ENCODE data around the gene NLRP9. TPM values are rescaled to one million over a fixed set of nuclear protein-coding genes. Genes with fewer than 3 reads are reported as not detected.

NLRP9 gene
- total RNA-seq, 1 donor from 2014 or later = not detected

DNA sequence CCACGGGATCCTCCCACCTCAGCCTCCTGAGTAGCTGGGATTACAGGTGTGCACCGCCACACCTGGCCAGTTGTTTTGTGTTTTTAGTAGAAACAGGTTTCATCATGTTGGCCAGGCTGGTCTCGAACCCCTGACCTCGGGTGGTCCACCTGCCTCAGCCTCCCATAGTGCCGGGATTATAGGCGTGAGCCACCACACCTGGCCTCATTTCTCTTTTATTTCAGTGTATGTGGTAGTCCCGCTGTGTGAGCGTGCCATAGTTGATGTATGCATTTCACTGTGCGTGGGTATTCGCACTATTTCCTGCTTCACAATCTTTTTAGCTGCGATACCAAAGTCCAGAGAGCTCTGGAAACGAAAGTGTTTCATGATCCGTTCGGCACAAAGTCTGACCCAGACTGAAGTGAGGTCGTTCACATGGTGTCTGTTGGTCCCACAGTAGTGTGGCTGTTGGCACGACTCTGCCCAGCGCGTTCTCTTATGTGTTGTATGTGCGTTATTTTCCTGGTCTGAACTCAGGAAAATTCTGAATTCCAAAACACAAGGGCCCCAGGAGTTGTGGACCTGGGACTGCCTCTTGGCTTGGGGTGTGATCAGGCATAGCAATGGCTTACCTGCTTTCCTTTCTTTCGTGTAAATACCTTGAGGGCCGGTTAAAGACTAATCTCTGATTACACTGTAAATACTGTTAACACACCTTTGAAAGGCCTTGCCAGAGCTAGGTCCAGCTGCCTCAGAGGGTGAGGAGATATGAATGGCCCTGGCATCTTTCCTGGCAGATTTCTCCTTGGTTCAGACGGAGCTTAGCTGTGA is 54.5 kb downstream of the NLRP9 start:
- Mint-ChIP-seq H3K4me1 (ENCODE audit: unreplicated experiment) (peaks cover 4% of the 10 kb centered on the region), H3K36me3 (ENCODE audit: unreplicated experiment) (peaks cover 19% of the 10 kb centered on the region), H3K9me3 (ENCODE audit: unreplicated experiment) (no peaks in the 10 kb centered on the region), H3K4me3 (ENCODE audit: unreplicated experiment) (no peak overlapping the region), H3K27me3 (ENCODE audit: unreplicated experiment) (no peaks in the 10 kb centered on the region), H3K27ac (ENCODE audit: unreplicated experiment) (no peak overlapping the region)
- DNase-seq (ENCODE audit: extremely low spot score, unreplicated experiment) = no peak
- TF ChIP-seq, protein P1, sequence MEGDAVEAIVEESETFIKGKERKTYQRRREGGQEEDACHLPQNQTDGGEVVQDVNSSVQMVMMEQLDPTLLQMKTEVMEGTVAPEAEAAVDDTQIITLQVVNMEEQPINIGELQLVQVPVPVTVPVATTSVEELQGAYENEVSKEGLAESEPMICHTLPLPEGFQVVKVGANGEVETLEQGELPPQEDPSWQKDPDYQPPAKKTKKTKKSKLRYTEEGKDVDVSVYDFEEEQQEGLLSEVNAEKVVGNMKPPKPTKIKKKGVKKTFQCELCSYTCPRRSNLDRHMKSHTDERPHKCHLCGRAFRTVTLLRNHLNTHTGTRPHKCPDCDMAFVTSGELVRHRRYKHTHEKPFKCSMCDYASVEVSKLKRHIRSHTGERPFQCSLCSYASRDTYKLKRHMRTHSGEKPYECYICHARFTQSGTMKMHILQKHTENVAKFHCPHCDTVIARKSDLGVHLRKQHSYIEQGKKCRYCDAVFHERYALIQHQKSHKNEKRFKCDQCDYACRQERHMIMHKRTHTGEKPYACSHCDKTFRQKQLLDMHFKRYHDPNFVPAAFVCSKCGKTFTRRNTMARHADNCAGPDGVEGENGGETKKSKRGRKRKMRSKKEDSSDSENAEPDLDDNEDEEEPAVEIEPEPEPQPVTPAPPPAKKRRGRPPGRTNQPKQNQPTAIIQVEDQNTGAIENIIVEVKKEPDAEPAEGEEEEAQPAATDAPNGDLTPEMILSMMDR (IDR thresholded peaks at IDR 0.05) = no peak

DNA sequence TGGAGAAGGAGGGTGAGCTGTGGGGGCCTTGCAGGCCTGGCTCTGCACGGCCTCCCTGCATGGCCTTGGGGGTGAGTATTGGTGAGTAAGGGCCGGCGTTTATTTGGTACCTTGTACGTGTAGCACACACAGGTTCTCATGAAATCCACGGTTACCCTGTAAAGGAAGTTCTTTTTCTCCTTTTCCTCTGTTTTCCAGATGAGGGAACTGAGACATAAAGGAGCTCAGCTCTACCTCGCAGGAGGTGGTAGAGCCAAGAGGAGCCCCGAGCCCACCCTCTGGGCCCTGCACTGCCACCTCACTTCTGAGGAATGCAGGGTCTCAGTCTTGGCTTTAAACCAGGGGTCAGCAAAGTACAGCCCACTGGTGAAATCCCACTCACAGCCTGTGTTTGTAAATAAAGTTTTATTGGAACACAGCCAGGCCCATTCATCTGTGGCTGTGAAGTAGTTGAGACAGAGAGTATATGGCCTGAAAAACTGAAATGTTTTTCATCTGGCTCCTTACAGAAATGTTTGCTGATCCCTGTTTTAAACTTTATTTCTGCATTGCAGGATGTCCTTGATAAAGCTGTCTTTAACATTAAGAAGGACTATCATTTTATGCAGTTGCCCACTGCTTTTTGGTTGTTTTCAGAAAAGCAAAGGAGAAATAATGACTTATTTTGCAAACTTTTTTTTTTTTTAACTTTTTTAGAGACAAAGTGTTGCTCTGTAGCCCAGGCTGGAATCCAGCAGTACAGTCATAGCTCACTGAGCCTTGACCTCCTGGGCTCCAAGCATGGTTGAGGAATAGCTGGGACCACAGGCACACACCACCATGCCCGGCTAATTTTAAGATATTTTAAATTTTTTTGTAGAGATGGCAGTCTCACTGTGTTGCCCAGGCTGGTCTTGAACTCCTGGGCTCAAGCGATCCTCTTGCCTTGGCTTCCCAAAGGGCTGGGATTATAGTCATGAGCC is 56.8 kb downstream of the NLRP9 start:
- Mint-ChIP-seq H3K27ac (ENCODE audit: unreplicated experiment) (no peak overlapping the region), H3K4me3 (ENCODE audit: unreplicated experiment) (no peak overlapping the region), H3K4me1 (ENCODE audit: unreplicated experiment) (peaks cover 17% of the 10 kb centered on the region), H3K27me3 (ENCODE audit: unreplicated experiment) (no peaks in the 10 kb centered on the region), H3K9me3 (ENCODE audit: unreplicated experiment) (no peaks in the 10 kb centered on the region), H3K36me3 (ENCODE audit: unreplicated experiment) (peaks cover 21% of the 10 kb centered on the region)
- TF ChIP-seq, protein P1 (IDR thresholded peaks at IDR 0.05) = no peak
- no peak for DNase-seq (ENCODE audit: extremely low spot score, unreplicated experiment)

DNA sequence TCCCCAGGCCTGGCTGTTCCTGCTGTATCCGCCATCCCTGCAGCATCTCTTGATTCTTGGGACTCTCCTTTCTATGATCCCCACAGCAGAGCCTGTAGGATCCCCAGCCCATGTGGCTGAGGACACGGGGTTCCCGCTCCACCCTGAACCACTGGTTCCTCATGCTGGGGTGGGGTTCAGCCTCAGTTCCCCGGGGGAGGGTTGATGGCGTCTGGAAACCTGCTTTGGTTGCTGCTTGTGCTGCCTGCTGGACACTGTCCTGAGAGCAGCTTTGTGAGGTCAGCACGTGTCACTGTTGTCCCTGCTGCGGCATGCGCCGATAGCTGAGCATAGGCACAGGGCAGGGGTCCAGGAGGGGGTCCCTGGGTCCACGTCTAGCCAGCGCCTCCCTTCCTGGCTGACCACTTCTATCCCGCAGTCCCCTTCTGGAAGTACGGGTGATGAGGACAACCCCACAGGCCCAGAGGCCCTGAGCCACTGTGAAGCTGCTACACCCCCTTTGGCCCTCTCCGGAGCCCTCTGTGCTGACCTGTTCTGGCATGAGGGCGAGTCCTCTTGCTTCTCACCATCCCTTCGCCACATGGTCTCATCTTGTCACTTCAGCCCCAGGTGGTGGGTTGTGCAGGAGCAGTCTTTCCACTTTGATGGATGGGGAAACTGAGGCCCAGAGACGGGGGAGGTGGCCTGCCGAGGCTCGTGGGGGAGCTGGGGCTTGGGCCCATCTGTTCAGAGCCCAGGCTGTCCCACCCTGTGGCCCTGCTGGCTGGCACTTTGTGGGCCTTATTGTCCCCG is 57.7 kb downstream of the NLRP9 start:
- Mint-ChIP-seq H3K9me3 (ENCODE audit: unreplicated experiment) (no peaks in the 10 kb centered on the region), H3K27ac (ENCODE audit: unreplicated experiment) (no peak overlapping the region), H3K36me3 (ENCODE audit: unreplicated experiment) (peaks cover 15% of the 10 kb centered on the region), H3K4me3 (ENCODE audit: unreplicated experiment) (no peak overlapping the region), H3K4me1 (ENCODE audit: unreplicated experiment) (peaks cover 25% of the 10 kb centered on the region), H3K27me3 (ENCODE audit: unreplicated experiment) (no peaks in the 10 kb centered on the region)
- DNase-seq (ENCODE audit: extremely low spot score, unreplicated experiment) = no peak
- TF ChIP-seq, protein P1 (IDR thresholded peaks at IDR 0.05) = no peak

DNA sequence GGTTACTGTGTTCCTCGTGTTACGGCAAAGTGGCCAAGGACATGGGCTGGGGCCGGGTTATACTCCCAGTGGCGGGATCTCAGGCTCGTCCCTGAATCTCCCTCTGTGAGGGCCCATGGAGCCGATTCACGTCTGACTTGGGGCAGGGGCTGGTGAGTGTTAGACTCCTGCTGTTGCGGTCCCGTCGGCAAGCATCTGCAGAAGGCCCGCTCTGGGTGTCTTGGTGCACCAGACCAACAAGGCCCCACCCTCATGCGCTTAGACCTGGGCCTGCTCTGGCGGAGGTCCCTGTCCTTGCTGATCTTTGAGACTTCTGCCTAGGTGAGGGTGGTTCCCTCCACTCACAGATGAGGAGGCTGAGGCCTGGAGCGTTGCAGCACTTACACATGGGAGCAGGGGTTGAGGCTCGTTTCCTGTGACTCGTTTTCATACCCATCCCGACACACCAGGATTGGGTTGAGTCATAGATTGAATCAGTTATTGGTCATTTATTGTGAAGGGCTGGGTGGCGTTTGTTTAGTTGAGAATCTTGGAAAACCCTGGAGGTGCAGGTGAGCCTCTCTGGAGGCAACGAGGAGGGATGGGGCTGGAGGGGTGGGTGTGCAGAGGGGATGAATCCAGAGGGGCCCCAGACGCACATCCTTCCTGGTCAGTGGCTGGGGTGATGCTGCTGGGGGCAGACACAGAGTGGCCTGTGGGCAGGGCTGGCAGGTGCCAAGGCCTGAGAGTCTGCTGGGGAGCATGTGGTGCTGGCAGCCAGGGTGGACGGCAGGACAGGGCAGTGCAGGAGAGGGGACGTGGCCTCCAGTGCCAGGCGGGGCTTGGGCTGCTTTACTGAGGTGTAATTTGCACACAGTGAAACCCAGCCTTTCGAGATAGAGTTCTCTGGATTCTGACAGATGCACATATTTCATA is 58.6 kb downstream of the NLRP9 start:
- peaks cover 27% of the 10 kb centered on the region for H3K4me1 Mint-ChIP-seq (ENCODE audit: unreplicated experiment)
- H3K27me3 Mint-ChIP-seq (ENCODE audit: unreplicated experiment) = no peaks in the 10 kb centered on the region
- no peak for DNase-seq (ENCODE audit: extremely low spot score, unreplicated experiment)
- peaks cover 15% of the 10 kb centered on the region for H3K36me3 Mint-ChIP-seq (ENCODE audit: unreplicated experiment)
- no peaks in the 10 kb centered on the region for H3K9me3 Mint-ChIP-seq (ENCODE audit: unreplicated experiment)
- TF ChIP-seq, protein P1 (IDR thresholded peaks at IDR 0.05) = no peak
- no peak overlapping the region for H3K4me3 Mint-ChIP-seq (ENCODE audit: unreplicated experiment)
- H3K27ac Mint-ChIP-seq (ENCODE audit: unreplicated experiment) = no peak overlapping the region

Data from osteocyte (in vitro differentiated cells).